CD4-positive, alpha-beta T cell treated with Interleukin-1 beta for 1 hour (primary cell): ENCODE data around the gene HLA-DMA.

ENCODE experiments used
- DNase-seq, 2 donors: peaks; one replicate each; pipeline ENCODE4 v3.0.0-alpha.2; 2020 to 2022

HLA-DMA gene

DNA sequence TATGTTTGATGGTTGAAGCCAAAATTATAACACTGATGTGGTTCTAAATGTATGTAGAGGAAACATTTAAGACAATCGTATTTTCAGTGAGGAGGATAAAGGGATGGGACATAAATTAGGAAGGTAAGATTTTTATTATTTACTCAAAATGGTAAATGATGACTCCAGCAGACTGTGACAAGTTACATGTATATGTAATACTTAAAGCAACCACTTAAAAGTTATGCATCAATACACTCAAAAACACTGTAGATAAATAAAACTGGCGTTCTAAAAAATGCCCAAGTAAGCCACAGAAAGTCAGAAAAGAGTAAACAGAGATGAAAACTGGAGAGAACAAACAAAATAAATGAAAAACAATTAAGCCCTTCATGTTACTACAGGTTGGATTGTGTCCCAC is 30.8 kb downstream of the HLA-DMA start:
- DNase-seq = no peak

DNA sequence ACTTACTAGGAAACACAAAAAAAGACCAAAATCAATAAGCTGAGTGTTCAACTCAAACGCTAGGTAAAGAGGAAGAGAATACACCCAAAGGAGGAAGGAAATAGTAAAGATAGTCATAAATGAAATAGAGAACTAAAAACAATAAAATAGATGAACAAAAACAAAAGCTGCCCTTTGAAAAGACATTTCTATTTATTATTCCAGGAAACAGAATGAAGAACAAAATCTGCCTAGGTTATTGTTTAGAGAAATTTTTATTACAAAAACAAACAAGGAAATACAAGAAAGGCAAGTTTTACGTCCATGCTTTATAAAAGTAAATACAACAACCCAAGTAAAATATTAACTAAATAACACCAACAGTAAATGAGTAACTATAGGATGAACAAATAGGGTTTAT is 32.2 kb downstream of the HLA-DMA start:
- no peak for DNase-seq

DNA sequence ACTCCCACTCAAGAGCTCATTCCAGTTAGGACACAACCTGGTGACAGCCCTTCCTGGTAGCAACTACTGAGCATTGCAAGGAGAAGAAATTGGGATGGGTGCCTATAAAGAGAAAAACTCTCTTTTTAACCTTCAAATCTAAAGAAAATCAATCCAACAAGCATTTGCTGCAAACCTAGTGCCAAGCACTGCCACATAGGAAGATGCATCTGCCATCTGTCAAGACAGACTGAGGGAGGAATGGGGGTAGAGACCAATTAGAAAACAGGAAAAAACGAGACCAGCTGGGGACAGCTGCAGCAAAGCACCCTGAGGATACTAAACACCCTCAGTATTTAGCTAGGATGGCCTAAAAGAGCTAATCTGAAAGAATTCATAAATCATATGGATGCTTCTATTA is 39.9 kb downstream of the HLA-DMA start:
- DNase-seq = no peak

DNA sequence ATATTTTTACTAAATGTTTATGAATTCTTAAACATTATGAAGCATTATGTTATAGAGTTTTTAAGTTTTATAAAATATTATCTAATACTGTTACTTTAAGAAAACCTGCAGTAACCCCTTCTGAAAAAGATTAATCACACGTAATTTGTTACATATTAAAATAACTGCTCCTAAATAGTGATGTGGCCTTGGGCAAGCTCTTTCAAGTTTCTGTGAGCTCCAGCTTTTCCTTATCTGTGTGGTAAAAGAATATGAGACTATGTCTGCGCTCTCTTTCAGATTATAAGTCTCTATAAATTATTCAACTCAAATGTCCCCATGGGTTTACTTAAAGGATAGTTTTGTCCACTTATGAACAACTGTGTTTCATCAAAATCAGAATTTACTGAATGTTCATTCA is 44.0 kb downstream of the HLA-DMA start:
- DNase-seq = no peak

DNA sequence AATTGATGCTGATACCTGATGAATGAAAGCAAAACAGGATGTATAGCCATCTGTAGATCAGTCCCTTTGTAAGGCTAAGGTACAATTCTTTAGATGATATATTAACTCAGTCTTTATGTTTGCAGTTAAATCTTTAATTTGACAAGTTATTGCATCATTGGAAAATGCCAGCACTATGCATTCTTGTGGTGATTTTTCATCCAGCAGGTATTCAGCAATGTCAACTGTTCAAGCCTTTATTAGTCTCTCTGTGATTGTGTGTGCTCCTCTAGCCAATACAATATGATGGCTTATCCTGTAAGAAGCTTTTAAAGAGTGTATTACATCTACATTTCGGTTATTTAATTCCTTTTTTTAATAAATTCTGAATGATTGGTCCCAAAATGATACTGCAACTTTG is 46.4 kb downstream of the HLA-DMA start:
- no peak for DNase-seq

DNA sequence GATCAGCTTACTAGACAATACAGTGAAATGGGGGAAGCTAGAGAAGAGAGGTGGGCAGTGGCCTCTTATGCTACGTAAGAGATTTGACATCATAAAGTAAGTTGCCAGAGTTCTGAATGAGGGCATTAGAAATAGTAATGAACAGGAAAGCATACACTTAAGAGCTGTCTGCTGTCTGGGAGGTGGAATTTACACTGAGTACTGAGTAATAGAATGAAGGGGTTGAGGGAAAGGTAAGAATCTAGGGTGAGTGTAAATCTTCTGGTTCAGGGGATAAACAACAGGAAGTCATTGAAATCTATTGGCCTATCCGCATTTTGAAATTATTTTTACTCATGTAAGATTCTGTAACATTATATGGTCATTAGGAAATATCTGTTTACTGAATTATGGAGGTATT is 47.8 kb downstream of the HLA-DMA start:
- DNase-seq = no peak

DNA sequence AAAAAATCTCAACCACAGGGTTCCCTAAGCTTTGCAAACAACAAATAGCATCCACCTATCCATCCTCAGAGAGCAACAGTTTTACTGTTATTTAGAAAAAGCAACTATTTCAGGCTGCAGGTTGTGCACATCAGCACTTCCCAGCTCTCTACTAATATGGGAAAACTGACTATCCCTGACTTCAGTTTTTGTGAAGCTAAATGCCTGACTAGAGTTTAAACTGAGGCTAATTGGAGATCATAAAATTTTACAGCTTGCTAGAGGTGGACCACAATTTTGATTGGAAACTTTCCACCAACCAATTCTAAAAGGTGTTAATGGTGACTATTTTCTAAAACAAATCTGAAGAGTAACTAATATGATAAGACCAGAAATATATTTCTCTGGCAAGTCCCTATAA is 48.9 kb downstream of the HLA-DMA start:
- no peak for DNase-seq
